ENCODE measurements around the gene ACSM6.

DNA sequence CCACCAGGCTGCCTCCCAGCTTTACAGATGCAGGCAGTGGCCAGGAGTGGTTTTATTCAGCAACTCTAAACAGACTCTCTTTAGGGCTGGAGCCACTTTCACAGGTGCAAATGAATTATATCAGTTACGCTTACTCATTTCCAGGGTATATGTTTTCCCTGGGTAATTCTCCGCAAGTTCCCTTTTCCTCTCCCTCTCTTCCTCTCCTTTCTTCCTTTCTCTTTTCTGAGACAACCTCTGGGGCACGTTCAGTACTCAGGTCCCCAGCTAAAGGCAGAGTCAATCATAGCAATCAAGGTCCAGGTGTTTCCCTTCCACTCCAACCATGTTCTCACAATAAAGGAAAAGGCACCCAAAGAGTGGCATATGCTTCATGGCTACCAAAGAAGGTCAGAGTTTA lies 55.4 kb downstream of the ACSM6 start:
- TF ChIP-seq CTCF (IDR thresholded peaks at IDR 0.05; ENCODE audit: low read length) (no peak), EZH2 (optimal IDR thresholded peaks at IDR 0.05; ENCODE audit: low read depth, low read length) (no peak), EZH2phosphoT487 (IDR thresholded peaks at IDR 0.05; ENCODE audit: low read length) (no peak)
